ENCODE results near the gene HDAC9. TPM values are rescaled to one million over a fixed set of nuclear protein-coding genes. Genes with fewer than 3 reads are reported as not detected.

Gene HDAC9
- polyA plus RNA-seq, 1 experiment, result 2.1 TPM

DNA sequence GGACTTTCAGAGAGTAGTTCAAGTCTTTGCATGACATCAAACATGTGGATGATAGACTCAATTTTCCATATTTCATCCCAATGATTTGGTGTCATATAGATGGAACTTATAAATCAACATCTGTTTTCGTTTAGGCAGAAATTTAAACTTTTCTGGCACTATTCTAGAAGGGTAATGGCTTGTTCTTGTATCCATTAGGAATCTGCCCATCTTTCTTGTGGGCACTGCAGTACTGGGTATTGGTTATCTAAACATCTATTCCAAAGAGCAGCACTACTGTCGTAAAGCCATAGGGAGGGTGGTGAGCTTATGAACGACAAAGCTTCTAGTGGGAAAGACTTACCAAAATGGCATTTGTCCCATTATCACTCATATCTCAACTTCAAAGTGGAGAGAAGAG, 348.4 kb downstream of the HDAC9 start:
- TF ChIP-seq, protein P1, sequence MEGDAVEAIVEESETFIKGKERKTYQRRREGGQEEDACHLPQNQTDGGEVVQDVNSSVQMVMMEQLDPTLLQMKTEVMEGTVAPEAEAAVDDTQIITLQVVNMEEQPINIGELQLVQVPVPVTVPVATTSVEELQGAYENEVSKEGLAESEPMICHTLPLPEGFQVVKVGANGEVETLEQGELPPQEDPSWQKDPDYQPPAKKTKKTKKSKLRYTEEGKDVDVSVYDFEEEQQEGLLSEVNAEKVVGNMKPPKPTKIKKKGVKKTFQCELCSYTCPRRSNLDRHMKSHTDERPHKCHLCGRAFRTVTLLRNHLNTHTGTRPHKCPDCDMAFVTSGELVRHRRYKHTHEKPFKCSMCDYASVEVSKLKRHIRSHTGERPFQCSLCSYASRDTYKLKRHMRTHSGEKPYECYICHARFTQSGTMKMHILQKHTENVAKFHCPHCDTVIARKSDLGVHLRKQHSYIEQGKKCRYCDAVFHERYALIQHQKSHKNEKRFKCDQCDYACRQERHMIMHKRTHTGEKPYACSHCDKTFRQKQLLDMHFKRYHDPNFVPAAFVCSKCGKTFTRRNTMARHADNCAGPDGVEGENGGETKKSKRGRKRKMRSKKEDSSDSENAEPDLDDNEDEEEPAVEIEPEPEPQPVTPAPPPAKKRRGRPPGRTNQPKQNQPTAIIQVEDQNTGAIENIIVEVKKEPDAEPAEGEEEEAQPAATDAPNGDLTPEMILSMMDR (IDR thresholded peaks at IDR 0.05; ENCODE audit: low read depth, low read length), result no peak
- no peak overlapping the region for H3K27ac ChIP-seq (ENCODE audit: low read depth, low read length)
- POLR2A ChIA-PET, result no interaction called here

GRCh38 chr7:18844735-18845134, 349.2 kb downstream of the HDAC9 start:
- no peak for DNase-seq (ENCODE audit: low read depth, low spot score)
- TF ChIP-seq, protein P1 (IDR thresholded peaks at IDR 0.05; ENCODE audit: low read depth, low read length), result no peak
- Histone ChIP-seq H3K4me3 (ENCODE audit: low read depth, low read length) (no peak overlapping the region), H3K27me3 (ENCODE audit: control insufficient read depth, insufficient read depth, low read length) (no peaks in the 10 kb centered on the region), H3K9me3 (ENCODE audit: control insufficient read depth, insufficient read depth, low read length) (no peaks in the 10 kb centered on the region), H3K27ac (ENCODE audit: low read depth, low read length) (no peak overlapping the region)
- POLR2A ChIA-PET, result no interaction called here
- CTCF ChIA-PET, result no interaction called here

More for the DNA sequence above, 348.4 kb downstream of the HDAC9 start:
- H3K9me3 ChIP-seq (ENCODE audit: control insufficient read depth, insufficient read depth, low read length), result no peaks in the 10 kb centered on the region
- DNase-seq (ENCODE audit: low read depth, low spot score), result no peak
- H3K4me3 ChIP-seq (ENCODE audit: low read depth, low read length), result no peak overlapping the region
- CTCF ChIA-PET, result no interaction called here
- H3K27me3 ChIP-seq (ENCODE audit: control insufficient read depth, insufficient read depth, low read length), result no peaks in the 10 kb centered on the region

GRCh38 chr7:18845700-18846099, 350.2 kb downstream of the HDAC9 start:
- H3K27ac ChIP-seq (ENCODE audit: low read depth, low read length), result no peak overlapping the region
- TF ChIP-seq, protein P1 (IDR thresholded peaks at IDR 0.05; ENCODE audit: low read depth, low read length), result no peak
- CTCF ChIA-PET, result interaction anchor here (0.5 kb wide), 1 partner anchor 402 kb away, joined by 4 read pairs; no protein-coding TSS in a partner anchor
- POLR2A ChIA-PET, result no interaction called here
- no peak for DNase-seq (ENCODE audit: low read depth, low spot score)
- H3K4me3 ChIP-seq (ENCODE audit: low read depth, low read length), result no peak overlapping the region
- no peaks in the 10 kb centered on the region for H3K27me3 ChIP-seq (ENCODE audit: control insufficient read depth, insufficient read depth, low read length)
- H3K9me3 ChIP-seq (ENCODE audit: control insufficient read depth, insufficient read depth, low read length), result no peaks in the 10 kb centered on the region

DNA sequence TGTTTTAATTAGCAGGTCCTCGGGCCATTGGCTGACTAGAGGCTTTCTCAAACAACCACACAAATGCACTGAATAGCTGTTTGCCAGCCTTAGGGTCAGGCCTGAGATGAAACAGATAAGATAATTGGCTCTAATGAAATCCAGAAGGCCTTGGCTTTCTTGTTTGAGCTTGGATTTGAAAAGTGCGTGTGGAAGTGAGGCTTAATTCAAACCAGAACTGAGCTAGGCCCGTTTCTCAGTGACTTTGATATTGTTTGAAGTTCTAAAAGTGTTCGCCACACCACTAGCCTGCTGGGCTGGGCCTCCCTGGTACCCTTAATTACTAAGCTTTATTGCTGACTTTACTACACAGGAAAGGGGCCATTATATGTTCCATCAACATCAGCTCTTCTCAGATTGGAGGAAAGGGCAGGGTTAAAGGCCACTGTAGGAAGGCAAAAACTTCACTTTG, 351.2 kb downstream of the HDAC9 start:
- CTCF ChIA-PET, result no interaction called here
- H3K9me3 ChIP-seq (ENCODE audit: control insufficient read depth, insufficient read depth, low read length), result no peaks in the 10 kb centered on the region
- no peak overlapping the region for H3K4me3 ChIP-seq (ENCODE audit: low read depth, low read length)
- DNase-seq (ENCODE audit: low read depth, low spot score), result no peak
- H3K27me3 ChIP-seq (ENCODE audit: control insufficient read depth, insufficient read depth, low read length), result no peaks in the 10 kb centered on the region
- TF ChIP-seq, protein P1 (IDR thresholded peaks at IDR 0.05; ENCODE audit: low read depth, low read length), result no peak
- POLR2A ChIA-PET, result no interaction called here
- H3K27ac ChIP-seq (ENCODE audit: low read depth, low read length), result no peak overlapping the region

- Histone ChIP-seq H3K4me3 (ENCODE audit: low read depth, low read length) (no peak overlapping the region), H3K27me3 (ENCODE audit: control insufficient read depth, insufficient read depth, low read length) (no peaks in the 10 kb centered on the region), H3K27ac (ENCODE audit: low read depth, low read length) (no peak overlapping the region), H3K9me3 (ENCODE audit: control insufficient read depth, insufficient read depth, low read length) (no peaks in the 10 kb centered on the region)
- TF ChIP-seq, protein P1 (IDR thresholded peaks at IDR 0.05; ENCODE audit: low read depth, low read length), result no peak
- DNase-seq (ENCODE audit: low read depth, low spot score), result no peak
- CTCF ChIA-PET, result no interaction called here
- POLR2A ChIA-PET, result no interaction called here
These were observed 353.6 kb downstream of the HDAC9 start for GRCh38 chr7:18849130-18849529.

Data from AG04450 (cell line).